ENCODE measurements around the gene LSM5.

DNA sequence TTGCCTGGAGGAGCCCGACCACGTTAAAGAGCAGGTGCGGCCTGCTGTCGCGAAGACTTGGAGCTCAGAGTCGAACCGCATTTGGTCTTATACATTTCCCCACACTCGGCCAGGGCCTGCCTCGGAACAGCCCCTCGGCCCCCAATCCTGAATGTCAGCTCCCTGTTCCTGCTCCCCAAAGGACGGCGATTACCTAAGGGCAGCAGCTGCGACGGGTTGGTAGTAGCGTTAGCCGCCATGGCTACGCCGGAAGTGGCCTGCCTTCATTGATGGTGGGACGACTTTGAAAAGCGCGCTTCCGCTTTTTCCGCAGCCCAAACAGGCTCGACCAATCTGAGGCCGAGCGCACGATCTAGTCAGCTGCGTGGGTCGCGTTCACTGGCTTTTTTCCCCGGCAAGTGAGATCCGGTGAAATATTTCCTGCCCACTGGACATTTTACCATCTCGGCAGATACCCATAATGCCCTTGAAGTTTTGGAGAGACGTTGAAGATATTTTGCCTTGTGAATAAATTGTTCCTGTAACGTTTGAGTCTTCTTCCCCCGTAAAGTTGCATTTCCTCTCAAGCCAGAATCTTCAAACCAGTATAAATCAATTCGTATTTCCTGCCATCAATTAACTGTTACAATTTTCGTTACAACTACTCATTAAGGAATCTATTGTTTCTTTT lies at the start of gene LSM5:
- TF ChIP-seq, protein P1, sequence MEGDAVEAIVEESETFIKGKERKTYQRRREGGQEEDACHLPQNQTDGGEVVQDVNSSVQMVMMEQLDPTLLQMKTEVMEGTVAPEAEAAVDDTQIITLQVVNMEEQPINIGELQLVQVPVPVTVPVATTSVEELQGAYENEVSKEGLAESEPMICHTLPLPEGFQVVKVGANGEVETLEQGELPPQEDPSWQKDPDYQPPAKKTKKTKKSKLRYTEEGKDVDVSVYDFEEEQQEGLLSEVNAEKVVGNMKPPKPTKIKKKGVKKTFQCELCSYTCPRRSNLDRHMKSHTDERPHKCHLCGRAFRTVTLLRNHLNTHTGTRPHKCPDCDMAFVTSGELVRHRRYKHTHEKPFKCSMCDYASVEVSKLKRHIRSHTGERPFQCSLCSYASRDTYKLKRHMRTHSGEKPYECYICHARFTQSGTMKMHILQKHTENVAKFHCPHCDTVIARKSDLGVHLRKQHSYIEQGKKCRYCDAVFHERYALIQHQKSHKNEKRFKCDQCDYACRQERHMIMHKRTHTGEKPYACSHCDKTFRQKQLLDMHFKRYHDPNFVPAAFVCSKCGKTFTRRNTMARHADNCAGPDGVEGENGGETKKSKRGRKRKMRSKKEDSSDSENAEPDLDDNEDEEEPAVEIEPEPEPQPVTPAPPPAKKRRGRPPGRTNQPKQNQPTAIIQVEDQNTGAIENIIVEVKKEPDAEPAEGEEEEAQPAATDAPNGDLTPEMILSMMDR (IDR thresholded peaks at IDR 0.05): no peak
- peak; percentile 30 for TF ChIP-seq EZH2phosphoT487 (IDR thresholded peaks at IDR 0.05)
